ENCODE measurements around the gene ING3. TPM values are rescaled to one million over a fixed set of nuclear protein-coding genes. Genes with fewer than 3 reads are reported as not detected.

Gene ING3
- polyA plus RNA-seq, 1 of the 3 experiments (the other 2 are of a cell fraction), result 8.3 TPM

DNA sequence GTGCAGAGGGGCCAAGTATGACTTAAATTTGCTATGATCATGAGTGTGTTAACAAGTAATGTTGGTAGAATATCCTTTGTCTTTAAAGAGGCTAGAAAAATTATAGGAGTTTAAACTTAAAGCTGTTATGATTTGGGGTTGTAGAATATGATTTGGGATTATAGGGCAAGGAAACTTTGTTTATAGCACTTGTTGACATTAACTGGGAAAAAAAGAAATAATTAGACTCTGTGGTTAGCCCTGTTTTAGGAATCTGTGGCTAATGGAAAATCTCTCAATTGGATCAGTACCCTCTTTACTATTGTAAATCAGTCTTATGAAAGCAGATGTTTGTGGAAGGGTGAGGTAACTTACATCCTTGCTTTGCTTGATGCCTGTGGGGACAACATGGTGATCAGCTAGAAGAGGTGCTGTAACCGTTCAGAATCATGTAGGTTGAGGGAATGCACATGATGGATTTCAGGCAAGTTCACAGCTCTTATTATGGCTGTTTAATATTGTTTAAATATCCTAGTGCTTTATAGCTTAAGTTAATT, 11.1 kb downstream of the ING3 start (continued):
- TF ChIP-seq, protein P1, sequence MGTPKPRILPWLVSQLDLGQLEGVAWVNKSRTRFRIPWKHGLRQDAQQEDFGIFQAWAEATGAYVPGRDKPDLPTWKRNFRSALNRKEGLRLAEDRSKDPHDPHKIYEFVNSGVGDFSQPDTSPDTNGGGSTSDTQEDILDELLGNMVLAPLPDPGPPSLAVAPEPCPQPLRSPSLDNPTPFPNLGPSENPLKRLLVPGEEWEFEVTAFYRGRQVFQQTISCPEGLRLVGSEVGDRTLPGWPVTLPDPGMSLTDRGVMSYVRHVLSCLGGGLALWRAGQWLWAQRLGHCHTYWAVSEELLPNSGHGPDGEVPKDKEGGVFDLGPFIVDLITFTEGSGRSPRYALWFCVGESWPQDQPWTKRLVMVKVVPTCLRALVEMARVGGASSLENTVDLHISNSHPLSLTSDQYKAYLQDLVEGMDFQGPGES (IDR thresholded peaks at IDR 0.05; ENCODE audit: low read depth, low read length), result no peak
- TF ChIP-seq TCF12 (IDR thresholded peaks at IDR 0.05), result no peak

DNA sequence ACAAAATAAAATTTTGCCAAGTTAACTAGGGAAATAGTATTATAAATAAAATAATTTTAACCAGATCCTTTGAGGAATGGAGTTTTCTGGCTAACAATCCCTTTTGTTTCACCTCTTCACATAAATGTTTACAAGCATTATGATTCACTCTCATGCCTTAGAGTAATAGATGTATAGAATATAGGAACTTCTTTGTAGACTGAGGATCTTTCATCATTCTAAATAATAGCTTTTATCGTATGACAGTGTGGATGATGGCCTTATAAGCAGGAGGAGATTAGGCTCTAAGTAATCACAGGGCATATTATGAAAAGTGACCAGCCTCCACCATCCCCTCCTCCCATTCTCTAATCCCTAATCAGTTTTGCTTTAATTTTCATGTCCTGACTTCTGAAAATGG, 13.5 kb downstream of the ING3 start:
- Histone ChIP-seq H3K4me1 (ENCODE audit: control insufficient read depth in 1 of 2, insufficient read depth in 2 of 2, low read depth in 1 of 2, low read length in 1 of 2) (no peaks in the 10 kb centered on the region; a peak in 1 of 4 replicates), H2AFZ (ENCODE audit: low read depth) (no peak overlapping the region), H3K9me2 (no peaks in the 10 kb centered on the region), H3K4me3 (ENCODE audit: low read depth in 2 of 2, low read length in 1 of 2) (no peak overlapping the region), H3K9me3 (no peaks in the 10 kb centered on the region), H3K27me3 (ENCODE audit: insufficient read depth) (no peaks in the 10 kb centered on the region), H3K36me3 (replicated peaks in 1 of 2; ENCODE audit: control insufficient read depth in 1 of 2, insufficient read depth in 2 of 2, low read length in 1 of 2) (peaks cover 43 to 64% of the 10 kb centered on the region in 2 experiments), H3K27ac (ENCODE audit: low read depth in 2 of 2, low read length in 1 of 2) (no peak overlapping the region), H3K4me2 (no peak overlapping the region), H4K20me1 (ENCODE audit: insufficient read depth) (no peaks in the 10 kb centered on the region), H3K79me2 (ENCODE audit: insufficient read depth) (no peaks in the 10 kb centered on the region), H3K9ac (no peak overlapping the region), H3F3A (replicated peaks; ENCODE audit: insufficient read depth) (no peaks in the 10 kb centered on the region)
- TF ChIP-seq NFIC (IDR thresholded peaks at IDR 0.05; ENCODE audit: borderline replicate concordance), result no peak
- TF ChIP-seq TEAD4 (IDR thresholded peaks at IDR 0.05; ENCODE audit: borderline replicate concordance, insufficient read depth), result no peak
- TF ChIP-seq TCF12 (IDR thresholded peaks at IDR 0.05), result no peak
- TF ChIP-seq, protein P2, sequence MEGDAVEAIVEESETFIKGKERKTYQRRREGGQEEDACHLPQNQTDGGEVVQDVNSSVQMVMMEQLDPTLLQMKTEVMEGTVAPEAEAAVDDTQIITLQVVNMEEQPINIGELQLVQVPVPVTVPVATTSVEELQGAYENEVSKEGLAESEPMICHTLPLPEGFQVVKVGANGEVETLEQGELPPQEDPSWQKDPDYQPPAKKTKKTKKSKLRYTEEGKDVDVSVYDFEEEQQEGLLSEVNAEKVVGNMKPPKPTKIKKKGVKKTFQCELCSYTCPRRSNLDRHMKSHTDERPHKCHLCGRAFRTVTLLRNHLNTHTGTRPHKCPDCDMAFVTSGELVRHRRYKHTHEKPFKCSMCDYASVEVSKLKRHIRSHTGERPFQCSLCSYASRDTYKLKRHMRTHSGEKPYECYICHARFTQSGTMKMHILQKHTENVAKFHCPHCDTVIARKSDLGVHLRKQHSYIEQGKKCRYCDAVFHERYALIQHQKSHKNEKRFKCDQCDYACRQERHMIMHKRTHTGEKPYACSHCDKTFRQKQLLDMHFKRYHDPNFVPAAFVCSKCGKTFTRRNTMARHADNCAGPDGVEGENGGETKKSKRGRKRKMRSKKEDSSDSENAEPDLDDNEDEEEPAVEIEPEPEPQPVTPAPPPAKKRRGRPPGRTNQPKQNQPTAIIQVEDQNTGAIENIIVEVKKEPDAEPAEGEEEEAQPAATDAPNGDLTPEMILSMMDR (IDR thresholded peaks at IDR 0.05), result no peak
- TF ChIP-seq, protein P3, sequence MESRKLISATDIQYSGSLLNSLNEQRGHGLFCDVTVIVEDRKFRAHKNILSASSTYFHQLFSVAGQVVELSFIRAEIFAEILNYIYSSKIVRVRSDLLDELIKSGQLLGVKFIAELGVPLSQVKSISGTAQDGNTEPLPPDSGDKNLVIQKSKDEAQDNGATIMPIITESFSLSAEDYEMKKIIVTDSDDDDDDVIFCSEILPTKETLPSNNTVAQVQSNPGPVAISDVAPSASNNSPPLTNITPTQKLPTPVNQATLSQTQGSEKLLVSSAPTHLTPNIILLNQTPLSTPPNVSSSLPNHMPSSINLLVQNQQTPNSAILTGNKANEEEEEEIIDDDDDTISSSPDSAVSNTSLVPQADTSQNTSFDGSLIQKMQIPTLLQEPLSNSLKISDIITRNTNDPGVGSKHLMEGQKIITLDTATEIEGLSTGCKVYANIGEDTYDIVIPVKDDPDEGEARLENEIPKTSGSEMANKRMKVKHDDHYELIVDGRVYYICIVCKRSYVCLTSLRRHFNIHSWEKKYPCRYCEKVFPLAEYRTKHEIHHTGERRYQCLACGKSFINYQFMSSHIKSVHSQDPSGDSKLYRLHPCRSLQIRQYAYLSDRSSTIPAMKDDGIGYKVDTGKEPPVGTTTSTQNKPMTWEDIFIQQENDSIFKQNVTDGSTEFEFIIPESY (IDR thresholded peaks at IDR 0.05; ENCODE audit: borderline replicate concordance, low read depth), result no peak
- TF ChIP-seq, protein P4, sequence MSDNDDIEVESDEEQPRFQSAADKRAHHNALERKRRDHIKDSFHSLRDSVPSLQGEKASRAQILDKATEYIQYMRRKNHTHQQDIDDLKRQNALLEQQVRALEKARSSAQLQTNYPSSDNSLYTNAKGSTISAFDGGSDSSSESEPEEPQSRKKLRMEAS (IDR thresholded peaks at IDR 0.05; ENCODE audit: low read depth), result no peak
- TF ChIP-seq SMC3 (IDR thresholded peaks at IDR 0.05; ENCODE audit: low read depth, low read length), result no peak
- no peak for TF ChIP-seq FOSL2 (IDR thresholded peaks at IDR 0.05; ENCODE audit: borderline replicate concordance, low read depth)
- TF ChIP-seq MEF2A (IDR thresholded peaks at IDR 0.05; ENCODE audit: borderline replicate concordance, low read depth), result no peak
- no peak for TF ChIP-seq FOXJ3 (CRISPR knock-in tag; IDR thresholded peaks at IDR 0.05)
- TF ChIP-seq RAD21 (IDR thresholded peaks at IDR 0.05; ENCODE audit: low read length), result no peak
- TF ChIP-seq, protein P5, sequence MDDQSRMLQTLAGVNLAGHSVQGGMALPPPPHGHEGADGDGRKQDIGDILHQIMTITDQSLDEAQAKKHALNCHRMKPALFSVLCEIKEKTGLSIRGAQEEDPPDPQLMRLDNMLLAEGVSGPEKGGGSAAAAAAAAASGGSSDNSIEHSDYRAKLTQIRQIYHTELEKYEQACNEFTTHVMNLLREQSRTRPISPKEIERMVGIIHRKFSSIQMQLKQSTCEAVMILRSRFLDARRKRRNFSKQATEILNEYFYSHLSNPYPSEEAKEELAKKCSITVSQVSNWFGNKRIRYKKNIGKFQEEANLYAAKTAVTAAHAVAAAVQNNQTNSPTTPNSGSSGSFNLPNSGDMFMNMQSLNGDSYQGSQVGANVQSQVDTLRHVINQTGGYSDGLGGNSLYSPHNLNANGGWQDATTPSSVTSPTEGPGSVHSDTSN (IDR thresholded peaks at IDR 0.05), result no peak
- no peak for TF ChIP-seq GABPA (IDR thresholded peaks at IDR 0.05; ENCODE audit: low read depth)
- TF ChIP-seq CHD2 (IDR thresholded peaks at IDR 0.05; ENCODE audit: low read length, partially characterized antibody), result no peak
- TF ChIP-seq, protein P1 (IDR thresholded peaks at IDR 0.05; ENCODE audit: low read depth, low read length), result no peak
- TF ChIP-seq TAF1 (IDR thresholded peaks at IDR 0.05; ENCODE audit: borderline replicate concordance, low read depth, low read length), result no peak
- no peak for TF ChIP-seq FOXM1 (IDR thresholded peaks at IDR 0.05; ENCODE audit: low read depth)
- POLR2A ChIA-PET, result no interaction called here
- CTCF ChIA-PET, result interaction anchor here (0.8 to 2.6 kb wide), 5 partner anchors 10 to 117 kb away, joined by 3 to 14 read pairs (median 7); partner anchors contain the start of gene CPED1
- DNase-seq, result no peak
- WGBS (ENCODE audit: low lambda C conversion rate), result 97% methylated on average over 1 of the region's 1 CpG

Data from SK-N-SH (cell line).